DOHH2 (cell line): ENCODE measurements around the gene FETUB.

Source experiments
- H3F3A ChIP-seq: fragments of 200-600 bp; sonication (generic), shearing (Covaris generic); 2 replicates; pipeline ENCODE4 v1.6.0; 2016; ENCODE audit warnings: antibody characterized with exemption, mild to moderate bottlenecking; ENCODE audit not compliant: control insufficient read depth, insufficient read depth
- H3K27ac ChIP-seq: fragments of 200-600 bp; sonication (generic); 2 replicates; pipeline ENCODE4 v1.5.1; 2014; ENCODE audit warnings: low read depth, mild to moderate bottlenecking, low read length, moderate library complexity
- H3K27me3 ChIP-seq: fragments of 200-600 bp; sonication (generic); 2 replicates; pipeline ENCODE4 v1.6.1; 2014; ENCODE audit warnings: mild to moderate bottlenecking, low read length, mixed read lengths; ENCODE audit not compliant: control insufficient read depth
- H3K36me3 ChIP-seq: fragments of 200-600 bp; sonication (generic); 2 replicates; pipeline ENCODE4 v1.6.1; 2014; ENCODE audit warnings: mild to moderate bottlenecking, low read length, moderate library complexity, mixed read lengths; ENCODE audit not compliant: control insufficient read depth
- H3K4me1 ChIP-seq: fragments of 200-600 bp; sonication (generic); 2 replicates; pipeline ENCODE4 v1.6.1; 2014; ENCODE audit warnings: mild to moderate bottlenecking, low read length, mixed read lengths; ENCODE audit not compliant: control insufficient read depth
- H3K4me2 ChIP-seq: fragments of 200-600 bp; sonication (generic); 2 replicates; pipeline ENCODE4 v1.6.0; 2014; ENCODE audit warnings: mild to moderate bottlenecking, low read length, moderate library complexity
- H3K4me3 ChIP-seq: fragments of 200-600 bp; sonication (generic); 2 replicates; pipeline ENCODE4 v1.5.1; 2014; ENCODE audit warnings: mild to moderate bottlenecking, low read length, mixed read lengths
- H3K79me2 ChIP-seq: fragments of 200-600 bp; sonication (generic); 2 replicates; pipeline ENCODE4 v1.6.1; 2014; ENCODE audit warnings: mild to moderate bottlenecking, low read length, mixed read lengths; ENCODE audit not compliant: control insufficient read depth
- H3K9me2 ChIP-seq: fragments of 200-600 bp; sonication (generic); replicated peaks from 2 replicates; pipeline ENCODE4 v1.6.1; 2014; ENCODE audit warnings: mild to moderate bottlenecking, low read length, mixed read lengths; ENCODE audit not compliant: control insufficient read depth
- H3K9me3 ChIP-seq: fragments of 200-600 bp; sonication (generic); 2 replicates; pipeline ENCODE4 v1.6.1; 2014; ENCODE audit warnings: antibody characterized with exemption, low read length, mixed read lengths; ENCODE audit not compliant: control insufficient read depth, insufficient read depth
- H4K20me1 ChIP-seq: fragments of 200-600 bp; sonication (generic); 2 replicates; pipeline ENCODE4 v1.6.0; 2014; ENCODE audit warnings: low read depth, mild to moderate bottlenecking, antibody characterized with exemption, low read length, moderate library complexity; ENCODE audit not compliant: control insufficient read depth, insufficient read depth
- CTCF ChIP-seq: fragments of 200-600 bp; sonication (generic); IDR thresholded peaks from one replicate; pipeline ENCODE4 v1.5.1; 2014; ENCODE audit warnings: antibody characterized with exemption, mild to moderate bottlenecking, low read depth, low read length; ENCODE audit not compliant: poor library complexity, severe bottlenecking
- EZH2phosphoT487 ChIP-seq: fragments of 200-600 bp; sonication (generic); IDR thresholded peaks from 2 replicates; pipeline ENCODE4 v1.6.1; 2017; ENCODE audit warnings: borderline replicate concordance, mild to moderate bottlenecking, antibody characterized with exemption, low read length, moderate library complexity, mixed read lengths

FETUB gene

GRCh38 chr3:186668426-186668825 lies 28.2 kb downstream of the FETUB start:
- Histone ChIP-seq H3K27ac (no peak overlapping the region), H3K9me2 (no peaks in the 10 kb centered on the region), H3K9me3 (no peaks in the 10 kb centered on the region), H3K79me2 (no peaks in the 10 kb centered on the region), H3K4me3 (no peak overlapping the region), H3K27me3 (no peaks in the 10 kb centered on the region), H3K4me2 (no peak overlapping the region), H3K4me1 (peaks cover 4% of the 10 kb centered on the region; the same call in 1 of the 2 replicates), H3F3A (no peaks in the 10 kb centered on the region), H4K20me1 (no peaks in the 10 kb centered on the region), H3K36me3 (no peaks in the 10 kb centered on the region)
- TF ChIP-seq CTCF (no peak), EZH2phosphoT487 (no peak)

GRCh38 chr3:186669378-186670084 lies 29.3 kb downstream of the FETUB start:
- Histone ChIP-seq H3K79me2 (no peaks in the 10 kb centered on the region), H3K4me1 (peaks cover 4% of the 10 kb centered on the region; the same call in 1 of the 2 replicates), H4K20me1 (no peaks in the 10 kb centered on the region), H3K27ac (no peak overlapping the region), H3K36me3 (no peaks in the 10 kb centered on the region), H3K9me3 (no peaks in the 10 kb centered on the region), H3K4me2 (no peak overlapping the region), H3K9me2 (no peaks in the 10 kb centered on the region), H3K27me3 (peaks cover 10% of the 10 kb centered on the region), H3F3A (no peaks in the 10 kb centered on the region), H3K4me3 (no peak overlapping the region)
- TF ChIP-seq EZH2phosphoT487 (no peak), CTCF (no peak)

- no peaks in the 10 kb centered on the region for H3K79me2 ChIP-seq
- H4K20me1 ChIP-seq: no peaks in the 10 kb centered on the region
- TF ChIP-seq CTCF (no peak), EZH2phosphoT487 (no peak)
- H3K36me3 ChIP-seq: no peaks in the 10 kb centered on the region
- no peaks in the 10 kb centered on the region for H3K9me3 ChIP-seq
- H3K4me3 ChIP-seq: no peak overlapping the region
- peaks cover 4% of the 10 kb centered on the region; the same call in 1 of the 2 replicates for H3K4me1 ChIP-seq
- H3F3A ChIP-seq: no peaks in the 10 kb centered on the region
- H3K4me2 ChIP-seq: no peak overlapping the region
- no peak overlapping the region for H3K27ac ChIP-seq
- H3K9me2 ChIP-seq: no peaks in the 10 kb centered on the region
- peaks cover 16% of the 10 kb centered on the region for H3K27me3 ChIP-seq
Measured at GRCh38 chr3:186670155-186670554, 30.0 kb downstream of the FETUB start.
